ENCODE data around the gene RALGAPB. TPM values are rescaled to one million over a fixed set of nuclear protein-coding genes. Genes with fewer than 3 reads are reported as not detected.

Gene RALGAPB
- total RNA-seq, 2 experiments from 2014 or later = 30.4 to 31.9 TPM

GRCh38 chr20:38433304-38433972 is 39.2 kb upstream of the RALGAPB start:
- Mint-ChIP-seq H3K36me3 (ENCODE audit: low read depth) (peaks cover 63% of the 10 kb centered on the region), H3K27me3 (peaks cover 4% of the 10 kb centered on the region), H3K9me3 (no peaks in the 10 kb centered on the region), H3K4me1 (ENCODE audit: low read depth) (peaks cover 60% of the 10 kb centered on the region), H3K4me3 (peak overlapping the region; percentile 98), H3K27ac (peak overlapping the region; percentile 93)
- ChIA-PET CTCF (interaction anchor here (1.8 to 4.1 kb wide), 3 partner anchors 13 to 39 kb away, joined by 8 to 123 read pairs (median 52); partner anchors contain the start of gene RALGAPB), POLR2A (interaction anchor here (1.0 to 3.6 kb wide), 4 partner anchors 10 to 39 kb away, joined by 3 to 149 read pairs (median 34); partner anchors contain the start of gene RALGAPB)
- DNase-seq = peak in 1 of 14 experiments; percentile 17
- Histone ChIP-seq H3K4me3 (ENCODE audit: low read length) (peak overlapping the region; percentile 85), H3K36me3 (ENCODE audit: insufficient read depth, low read length) (peaks cover 51% of the 10 kb centered on the region), H3K9me3 (ENCODE audit: control insufficient read depth in 1 of 2, insufficient read depth in 1 of 2, low read length in 2 of 2) (no peaks in the 10 kb centered on the region), H3K4me1 (ENCODE audit: insufficient read depth, low read length) (peaks cover 30% of the 10 kb centered on the region), H3K27ac (ENCODE audit: low read depth in 1 of 2, low read length in 2 of 2) (peak overlapping the region; percentile 78 to 88), H3K27me3 (ENCODE audit: control insufficient read depth in 1 of 2, insufficient read depth in 2 of 2, low read length in 2 of 2) (no peaks in the 10 kb centered on the region)
- intact Hi-C loops (cut with DNase I, micrococcal nuclease) = loop anchor here in 1 of 2 experiments (10.0 kb wide), 2 partner anchors 311 to 1139 kb away; partner anchors contain the start of gene ACTR5
- ATAC-seq (ENCODE audit: poor library complexity) = no peak
- TF ChIP-seq CTCF (IDR thresholded peaks at IDR 0.05) = no peak

GRCh38 chr20:38434301-38434741 is 38.3 kb upstream of the RALGAPB start:
- Histone ChIP-seq H3K27me3 (ENCODE audit: control insufficient read depth in 1 of 2, insufficient read depth in 2 of 2, low read length in 2 of 2) (no peaks in the 10 kb centered on the region), H3K4me1 (ENCODE audit: insufficient read depth, low read length) (peaks cover 30% of the 10 kb centered on the region), H3K9me3 (ENCODE audit: control insufficient read depth in 1 of 2, insufficient read depth in 1 of 2, low read length in 2 of 2) (no peaks in the 10 kb centered on the region), H3K36me3 (ENCODE audit: insufficient read depth, low read length) (peaks cover 43% of the 10 kb centered on the region), H3K27ac (ENCODE audit: low read depth in 1 of 2, low read length in 2 of 2) (peak overlapping the region; percentile 78 to 88), H3K4me3 (ENCODE audit: low read length) (peak overlapping the region; percentile 85)
- intact Hi-C loops (cut with DNase I, micrococcal nuclease) = loop anchor here in 1 of 2 experiments (2.0 to 10.0 kb wide), 3 partner anchors 310 to 1140 kb away; partner anchors contain the start of genes ACTR5, RPRD1B and TTI1
- ChIA-PET POLR2A (interaction anchor here (1.0 to 3.6 kb wide), 5 partner anchors 11 to 401 kb away, joined by 3 to 149 read pairs (median 12); partner anchors contain the start of genes RALGAPB, RPRD1B and TTI1), CTCF (interaction anchor here (1.6 to 4.1 kb wide), 4 partner anchors 12 to 38 kb away, joined by 5 to 123 read pairs (median 30); partner anchors contain the start of gene RALGAPB)
- peak in 10 of 14 experiments; percentile 2 to 54 (median 16) for DNase-seq
- peak; percentile 28 for ATAC-seq (ENCODE audit: poor library complexity)
- Mint-ChIP-seq H3K4me1 (ENCODE audit: low read depth) (peaks cover 52% of the 10 kb centered on the region), H3K9me3 (no peaks in the 10 kb centered on the region), H3K36me3 (ENCODE audit: low read depth) (peaks cover 54% of the 10 kb centered on the region), H3K4me3 (peak overlapping the region; percentile 98), H3K27ac (peak overlapping the region; percentile 93), H3K27me3 (peaks cover 9% of the 10 kb centered on the region)
- no peak for TF ChIP-seq CTCF (IDR thresholded peaks at IDR 0.05)

- H3K27me3 ChIP-seq (ENCODE audit: control insufficient read depth in 1 of 2, insufficient read depth in 2 of 2, low read length in 2 of 2) = no peaks in the 10 kb centered on the region
- peaks cover 30% of the 10 kb centered on the region for H3K4me1 ChIP-seq (ENCODE audit: insufficient read depth, low read length)
- H3K4me3 ChIP-seq (ENCODE audit: low read length) = peak within 1 kb of the TSS; percentile 85
- H3K27me3 Mint-ChIP-seq = peaks cover 10% of the 10 kb centered on the region
- H3K36me3 Mint-ChIP-seq (ENCODE audit: low read depth) = peaks cover 48% of the 10 kb centered on the region
- ChIA-PET CTCF (interaction anchor here (0.6 to 4.1 kb wide), 15 partner anchors 9 to 491 kb away, joined by 3 to 123 read pairs (median 5); partner anchors contain the start of genes FAM83D and RALGAPB), POLR2A (interaction anchor here (0.8 to 3.6 kb wide), 12 partner anchors 8 to 527 kb away, joined by 3 to 149 read pairs (median 4); partner anchors contain the start of genes DHX35, RALGAPB, RPRD1B and TTI1)
- H3K36me3 ChIP-seq (ENCODE audit: insufficient read depth, low read length) = peaks cover 36% of the 10 kb centered on the region
- H3K27ac Mint-ChIP-seq = peak within 1 kb of the TSS; percentile 93
- peak within 1 kb of the TSS; percentile 78 to 88 for H3K27ac ChIP-seq (ENCODE audit: low read depth in 1 of 2, low read length in 2 of 2)
- ATAC-seq (ENCODE audit: poor library complexity) (peak; percentile 85), DNase-seq (peak; percentile 80 to 97 (median 86))
- peak; percentile 100 for TF ChIP-seq CTCF (IDR thresholded peaks at IDR 0.05)
- peak within 1 kb of the TSS; percentile 98 for H3K4me3 Mint-ChIP-seq
- intact Hi-C loops (cut with DNase I, micrococcal nuclease) = loop anchor here (1.0 to 10.0 kb wide), 6 partner anchors 11 to 1140 kb away; partner anchors contain the start of genes RALGAPB (in 2 of the 2), ACTR5 (in 1 of the 2), DHX35 (in 1 of the 2) and RPRD1B (in 1 of the 2)
- H3K4me1 Mint-ChIP-seq (ENCODE audit: low read depth) = peaks cover 52% of the 10 kb centered on the region
- no peaks in the 10 kb centered on the region for H3K9me3 Mint-ChIP-seq
- no peaks in the 10 kb centered on the region for H3K9me3 ChIP-seq (ENCODE audit: control insufficient read depth in 1 of 2, insufficient read depth in 1 of 2, low read length in 2 of 2)
These were observed 37.7 kb upstream of the RALGAPB start, which contains the start of gene SNHG17 for GRCh38 chr20:38434770-38435554. Gene SNHG17 (minus strand): TSS chr20:38435328.

Measured in CD4-positive, alpha-beta T cell (primary cell).